ENCODE results near the gene C1orf226. TPM values are rescaled to one million over a fixed set of nuclear protein-coding genes. Genes with fewer than 3 reads are reported as not detected.

The C1orf226 gene
- total RNA-seq, 2 experiments from 2014 or later, result not detected

GRCh38 chr1:162375463-162375862 is 6.1 kb upstream of the C1orf226 start:
- H3K27ac ChIP-seq (ENCODE audit: low read depth in 1 of 2, low read length in 2 of 2), result no peak overlapping the region
- no peak overlapping the region for H3K4me3 ChIP-seq (ENCODE audit: low read length)
- Mint-ChIP-seq H3K27ac (no peak overlapping the region), H3K9me3 (no peaks in the 10 kb centered on the region), H3K36me3 (ENCODE audit: low read depth) (no peaks in the 10 kb centered on the region), H3K27me3 (no peaks in the 10 kb centered on the region), H3K4me1 (ENCODE audit: low read depth) (no peaks in the 10 kb centered on the region), H3K4me3 (no peak overlapping the region)
- ChIA-PET CTCF (no interaction called here), POLR2A (no interaction called here)
- intact Hi-C loops (cut with DNase I, micrococcal nuclease), result no loop called here
- no peaks in the 10 kb centered on the region for H3K9me3 ChIP-seq (ENCODE audit: control insufficient read depth in 1 of 2, insufficient read depth in 1 of 2, low read length in 2 of 2)
- TF ChIP-seq, protein P1, sequence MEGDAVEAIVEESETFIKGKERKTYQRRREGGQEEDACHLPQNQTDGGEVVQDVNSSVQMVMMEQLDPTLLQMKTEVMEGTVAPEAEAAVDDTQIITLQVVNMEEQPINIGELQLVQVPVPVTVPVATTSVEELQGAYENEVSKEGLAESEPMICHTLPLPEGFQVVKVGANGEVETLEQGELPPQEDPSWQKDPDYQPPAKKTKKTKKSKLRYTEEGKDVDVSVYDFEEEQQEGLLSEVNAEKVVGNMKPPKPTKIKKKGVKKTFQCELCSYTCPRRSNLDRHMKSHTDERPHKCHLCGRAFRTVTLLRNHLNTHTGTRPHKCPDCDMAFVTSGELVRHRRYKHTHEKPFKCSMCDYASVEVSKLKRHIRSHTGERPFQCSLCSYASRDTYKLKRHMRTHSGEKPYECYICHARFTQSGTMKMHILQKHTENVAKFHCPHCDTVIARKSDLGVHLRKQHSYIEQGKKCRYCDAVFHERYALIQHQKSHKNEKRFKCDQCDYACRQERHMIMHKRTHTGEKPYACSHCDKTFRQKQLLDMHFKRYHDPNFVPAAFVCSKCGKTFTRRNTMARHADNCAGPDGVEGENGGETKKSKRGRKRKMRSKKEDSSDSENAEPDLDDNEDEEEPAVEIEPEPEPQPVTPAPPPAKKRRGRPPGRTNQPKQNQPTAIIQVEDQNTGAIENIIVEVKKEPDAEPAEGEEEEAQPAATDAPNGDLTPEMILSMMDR (IDR thresholded peaks at IDR 0.05), result no peak
- H3K36me3 ChIP-seq (ENCODE audit: insufficient read depth, low read length), result no peaks in the 10 kb centered on the region
- no peaks in the 10 kb centered on the region for H3K4me1 ChIP-seq (ENCODE audit: insufficient read depth, low read length)
- ATAC-seq (ENCODE audit: poor library complexity) (no peak), DNase-seq (no peak)
- no peaks in the 10 kb centered on the region for H3K27me3 ChIP-seq (ENCODE audit: control insufficient read depth in 1 of 2, insufficient read depth in 2 of 2, low read length in 2 of 2)

DNA sequence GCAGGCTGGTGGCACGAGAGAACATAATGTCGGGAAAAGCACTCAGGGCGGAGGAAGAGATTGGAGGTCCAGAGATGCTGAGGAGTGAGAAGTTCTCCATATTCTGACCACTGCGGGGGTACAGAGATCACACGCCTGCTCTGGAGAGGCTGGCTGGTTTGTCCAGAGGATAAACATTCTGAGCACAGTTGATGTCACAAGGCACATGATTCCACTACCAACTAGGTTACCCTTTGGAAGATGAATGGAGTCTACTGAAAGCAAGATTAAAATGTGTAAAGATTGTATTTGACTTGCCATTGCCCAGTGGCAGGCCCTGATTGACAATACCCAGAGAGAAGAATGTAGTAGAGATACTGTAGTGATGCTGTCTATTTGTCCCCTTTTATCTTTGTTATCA is 4.8 kb upstream of the C1orf226 start, which contains the start of gene SPATA46:
Gene SPATA46 (minus strand): TSS at position 164 of the 400 bp plus-strand sequence. CDS start 64 bp downstream, at position 100.
- no peaks in the 10 kb centered on the region for H3K27me3 ChIP-seq (ENCODE audit: control insufficient read depth in 1 of 2, insufficient read depth in 2 of 2, low read length in 2 of 2)
- H3K9me3 Mint-ChIP-seq, result no peaks in the 10 kb centered on the region
- H3K4me1 Mint-ChIP-seq (ENCODE audit: low read depth), result no peaks in the 10 kb centered on the region
- TF ChIP-seq, protein P1 (IDR thresholded peaks at IDR 0.05), result no peak
- intact Hi-C loops (cut with DNase I, micrococcal nuclease), result no loop called here
- no peaks in the 10 kb centered on the region for H3K9me3 ChIP-seq (ENCODE audit: control insufficient read depth in 1 of 2, insufficient read depth in 1 of 2, low read length in 2 of 2)
- ATAC-seq (ENCODE audit: poor library complexity) (no peak), DNase-seq (no peak)
- H3K27me3 Mint-ChIP-seq, result no peaks in the 10 kb centered on the region
- H3K4me3 Mint-ChIP-seq, result no peak within 1 kb of the TSS
- no peaks in the 10 kb centered on the region for H3K36me3 ChIP-seq (ENCODE audit: insufficient read depth, low read length)
- no peak within 1 kb of the TSS for H3K4me3 ChIP-seq (ENCODE audit: low read length)
- H3K36me3 Mint-ChIP-seq (ENCODE audit: low read depth), result no peaks in the 10 kb centered on the region
- no peaks in the 10 kb centered on the region for H3K4me1 ChIP-seq (ENCODE audit: insufficient read depth, low read length)
- ChIA-PET POLR2A (no interaction called here), CTCF (no interaction called here)
- H3K27ac ChIP-seq (ENCODE audit: low read depth in 1 of 2, low read length in 2 of 2), result no peak within 1 kb of the TSS
- no peak within 1 kb of the TSS for H3K27ac Mint-ChIP-seq

DNA sequence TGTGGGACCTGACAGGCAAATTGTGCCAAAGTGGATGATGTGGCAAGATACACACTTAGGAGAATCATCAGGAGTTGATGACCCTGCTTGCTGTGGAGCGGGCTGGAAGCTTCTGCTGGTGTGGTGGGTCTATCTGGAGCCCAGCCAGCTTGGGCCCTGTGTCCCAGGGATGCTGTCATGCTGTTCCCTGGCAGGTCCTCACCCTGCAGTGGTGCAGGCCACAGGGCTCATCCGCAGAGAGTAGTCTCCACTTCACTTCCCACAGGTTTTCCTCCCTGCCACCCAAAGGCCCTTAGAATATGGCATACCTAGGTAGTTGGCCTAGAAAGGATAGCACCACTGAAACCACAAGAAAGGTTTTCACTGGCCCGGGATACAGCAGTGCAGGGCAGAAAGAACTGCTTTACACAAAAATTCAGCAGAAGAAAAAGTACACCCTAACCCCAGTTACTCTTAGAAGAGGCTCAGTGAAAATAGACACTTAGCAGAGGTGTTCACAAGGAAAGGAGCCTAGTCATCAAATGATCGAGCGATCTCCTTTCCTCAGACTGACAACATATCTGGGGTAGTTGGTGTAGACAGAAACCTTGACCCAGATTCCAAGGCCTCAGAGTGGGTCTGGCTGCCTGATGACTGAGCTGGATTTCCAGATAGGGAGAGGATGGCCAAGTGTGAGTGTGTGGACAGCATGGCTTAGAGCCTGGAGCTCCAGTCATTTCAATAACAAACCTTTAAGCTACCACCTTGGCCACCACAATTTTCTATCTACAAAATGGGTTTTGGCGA is 1.3 kb upstream of the C1orf226 start:
- TF ChIP-seq, protein P1 (IDR thresholded peaks at IDR 0.05), result no peak
- H3K27ac ChIP-seq (ENCODE audit: low read depth in 1 of 2, low read length in 2 of 2), result no peak overlapping the region
- no peaks in the 10 kb centered on the region for H3K4me1 ChIP-seq (ENCODE audit: insufficient read depth, low read length)
- H3K4me1 Mint-ChIP-seq (ENCODE audit: low read depth), result no peaks in the 10 kb centered on the region
- no peak for ATAC-seq (ENCODE audit: poor library complexity)
- H3K4me3 ChIP-seq (ENCODE audit: low read length), result no peak overlapping the region
- no peak overlapping the region for H3K27ac Mint-ChIP-seq
- no peak overlapping the region for H3K4me3 Mint-ChIP-seq
- peaks cover 0 to 2% of the 10 kb centered on the region in 2 experiments for H3K27me3 ChIP-seq (ENCODE audit: control insufficient read depth in 1 of 2, insufficient read depth in 2 of 2, low read length in 2 of 2)
- CTCF ChIA-PET, result no interaction called here
- intact Hi-C loops (cut with DNase I, micrococcal nuclease), result no loop called here
- H3K27me3 Mint-ChIP-seq, result no peaks in the 10 kb centered on the region
- no peaks in the 10 kb centered on the region for H3K36me3 ChIP-seq (ENCODE audit: insufficient read depth, low read length)
- no peaks in the 10 kb centered on the region for H3K9me3 ChIP-seq (ENCODE audit: control insufficient read depth in 1 of 2, insufficient read depth in 1 of 2, low read length in 2 of 2)
- DNase-seq, result no peak
- H3K36me3 Mint-ChIP-seq (ENCODE audit: low read depth), result no peaks in the 10 kb centered on the region
- POLR2A ChIA-PET, result no interaction called here
- H3K9me3 Mint-ChIP-seq, result no peaks in the 10 kb centered on the region

Measured in CD4-positive, alpha-beta T cell (primary cell).